ENCODE measurements around the gene CECR2.

- TF ChIP-seq CTCF (IDR thresholded peaks at IDR 0.05) (no peak), EP300 (IDR thresholded peaks at IDR 0.05) (no peak), POLR2A (IDR thresholded peaks at IDR 0.05; ENCODE audit: low read depth) (no peak)
Measured at GRCh38 chr22:17359501-17359900, 9.8 kb upstream of the CECR2 start.
